Measurements from ENCODE around the gene CTRB2.

GRCh38 chr16:75238853-75239541 is 32.0 kb upstream of the CTRB2 start:
- no peak for TF ChIP-seq POLR2A (IDR thresholded peaks at IDR 0.05; ENCODE audit: low read depth, low read length)
- TF ChIP-seq POLR2AphosphoS5 (IDR thresholded peaks at IDR 0.05; ENCODE audit: low read depth, low read length) = no peak
